GM12878 (cell line): ENCODE results near the gene RASIP1. TPM values are rescaled to one million over a fixed set of nuclear protein-coding genes. Genes with fewer than 3 reads are reported as not detected.

Source experiments
- ATAC-seq: fragments of 200-7000 bp; cut with Tn5 transposase; 3 replicates; pipeline ENCODE4 v1.9.1; 2020; ENCODE audit warnings: mild to moderate bottlenecking, moderate library complexity
- BruUV-seq: library from RNA; stranded (reverse); fragments of 400-500 nt; replicated peaks from 2 replicates; lab custom pipeline; 2021; lab: Mats Ljungman, UMichigan
- CTCF ChIA-PET: fragments of 300-600 bp; sonication (Branson Sonifier 250); formaldehyde crosslinking; extraction: SDS; loops from one replicate; lab custom pipeline; 2021; ENCODE audit warnings: inconsistent platforms; lab: Yijun Ruan, JAX
- POLR2A ChIA-PET: fragments of 350-600 bp; formaldehyde crosslinking; extraction: SDS; loops from one replicate; lab custom pipeline; 2021; ENCODE audit warnings: inconsistent platforms; lab: Charles Lee
- RAD21 ChIA-PET: fragments of 300-600 bp; sonication (Branson Sonifier 250); formaldehyde crosslinking; loops from one replicate; lab custom pipeline; 2023; ENCODE audit warnings: antibody characterized with exemption; ENCODE audit not compliant: unreplicated experiment; lab: Charles Lee
- SMC1A ChIA-PET: fragments of 300-600 bp; sonication (Branson Sonifier 250); formaldehyde crosslinking; loops from one replicate; lab custom pipeline; 2023; ENCODE audit not compliant: unreplicated experiment, uncharacterized antibody; lab: Charles Lee
- DNase-seq: peaks from one replicate; pipeline ENCODE4 v3.0.0-alpha.2; 2011; ENCODE audit warnings: low read depth, low spot score
- FAIRE-seq: peaks from 3 replicates; lab custom pipeline; 2011; peaks lifted over from hg19 to GRCh38; lab: Jason Lieb, UNC
- H2AFZ ChIP-seq: 2 replicates; pipeline ENCODE4 v1.6.0; 2011; ENCODE audit warnings: low read depth, low read length, control low read depth; ENCODE audit not compliant: control insufficient read depth
- H3K27ac ChIP-seq: 2 replicates; pipeline ENCODE4 v1.5.1; 2011; ENCODE audit warnings: control low read depth; ENCODE audit not compliant: control insufficient read depth, insufficient read depth
- H3K27me3 ChIP-seq, 2 experiments: replicated peaks in 1 of 2; 2 replicates each; pipeline versions ENCODE4 v1.6.0 to v1.6.1; 2011; ENCODE audit warnings: low read length in 1 of 2; ENCODE audit not compliant: control insufficient read depth in 2 of 2, insufficient read depth in 2 of 2
- H3K36me3 ChIP-seq, 2 experiments: 2 replicates each; pipeline ENCODE4 v1.5.1; 2011; ENCODE audit warnings: low read length in 1 of 2; ENCODE audit not compliant: control insufficient read depth in 2 of 2, insufficient read depth in 2 of 2
- H3K4me1 ChIP-seq: 2 replicates; pipeline ENCODE4 v1.6.1; 2011; ENCODE audit warnings: mild to moderate bottlenecking, low read length, moderate library complexity, mixed read lengths; ENCODE audit not compliant: control insufficient read depth, insufficient read depth
- H3K4me2 ChIP-seq: 2 replicates; pipeline ENCODE4 v1.6.0; 2011; ENCODE audit warnings: control low read depth; ENCODE audit not compliant: control insufficient read depth, insufficient read depth
- H3K4me3 ChIP-seq: fragments of 200-600 bp; sonication (generic); 2 replicates; pipeline ENCODE4 v1.5.1; 2016
- H3K79me2 ChIP-seq: 2 replicates; pipeline ENCODE4 v1.6.0; 2011; ENCODE audit warnings: low read length; ENCODE audit not compliant: control insufficient read depth, insufficient read depth
- H3K9ac ChIP-seq: 2 replicates; pipeline ENCODE4 v1.8.0; 2011; ENCODE audit warnings: low read length, control low read depth, mixed read lengths; ENCODE audit not compliant: control insufficient read depth, insufficient read depth
- H3K9me3 ChIP-seq: replicated peaks from 3 replicates; pipeline ENCODE4 v1.5.1; 2011; ENCODE audit warnings: mild to moderate bottlenecking, low read length; ENCODE audit not compliant: control insufficient read depth, insufficient read depth
- H4K20me1 ChIP-seq: 2 replicates; pipeline ENCODE4 v1.6.0; 2011; ENCODE audit not compliant: control insufficient read depth, insufficient read depth
- CBX5 ChIP-seq: sonication (generic); IDR thresholded peaks from 2 replicates; pipeline ENCODE4 v1.6.1; 2016; ENCODE audit warnings: low read depth, moderate library complexity, mild to moderate bottlenecking, inconsistent platforms
- CHD2 ChIP-seq: IDR thresholded peaks from 2 replicates; pipeline ENCODE4 v1.6.1; 2011; ENCODE audit warnings: low read depth, low read length, improper control_type of control experiment, borderline replicate concordance
- EP300 ChIP-seq, 2 experiments: fragments of 150-350 bp in 1 of 2; IDR thresholded peaks; 2 replicates each; pipeline ENCODE4 v1.6.1; 2011 to 2012; ENCODE audit warnings: low read depth in 2 of 2, low read length in 2 of 2, borderline replicate concordance in 1 of 2, improper control_type of control experiment in 1 of 2, inconsistent platforms in 1 of 2; ENCODE audit not compliant: control insufficient read depth in 1 of 2
- FOS ChIP-seq: IDR thresholded peaks from 3 replicates; pipeline ENCODE4 v1.6.1; 2011; ENCODE audit warnings: borderline replicate concordance; ENCODE audit not compliant: insufficient read length; ENCODE audit errors: extremely low read depth
- FOXM1 ChIP-seq: IDR thresholded peaks from 2 replicates; pipeline ENCODE4 v1.6.1; 2012; ENCODE audit warnings: low read depth, mild to moderate bottlenecking, inconsistent platforms, low read length, moderate library complexity
- KAT2A ChIP-seq: conservative IDR thresholded peaks from 2 replicates; pipeline ENCODE4 v1.6.1; 2011; ENCODE audit warnings: low read depth, low read length; ENCODE audit not compliant: control insufficient read depth
- MEF2A ChIP-seq: IDR thresholded peaks from 2 replicates; pipeline ENCODE4 v1.6.1; 2011; ENCODE audit warnings: low read depth, mild to moderate bottlenecking, low read length, moderate library complexity; ENCODE audit not compliant: insufficient read depth
- MTA3 ChIP-seq: IDR thresholded peaks from 2 replicates; pipeline ENCODE4 v1.6.1; 2012; ENCODE audit warnings: low read length, inconsistent platforms, borderline replicate concordance
- NR2C1 ChIP-seq: fragments of 450-650 bp; IDR thresholded peaks from 2 replicates; pipeline ENCODE4 v1.6.1; 2017; ENCODE audit warnings: antibody characterized with exemption, mild to moderate bottlenecking, moderate library complexity
- POLR2AphosphoS5 ChIP-seq: IDR thresholded peaks from 2 replicates; pipeline ENCODE4 v1.6.1; 2011; ENCODE audit warnings: mild to moderate bottlenecking, low read length, inconsistent platforms
- SMARCA5 ChIP-seq: fragments of 450-650 bp; IDR thresholded peaks from 2 replicates; pipeline ENCODE4 v1.6.1; 2017; ENCODE audit warnings: mild to moderate bottlenecking
- SMC3 ChIP-seq: IDR thresholded peaks from 2 replicates; pipeline ENCODE4 v1.6.1; 2011; ENCODE audit warnings: low read length, improper control_type of control experiment, borderline replicate concordance
- SREBF1 ChIP-seq: IDR thresholded peaks from 2 replicates; pipeline ENCODE4 v1.6.1; 2012; ENCODE audit warnings: mild to moderate bottlenecking, low read length
- TCF12 ChIP-seq: IDR thresholded peaks from 2 replicates; pipeline ENCODE4 v1.6.1; 2011; ENCODE audit warnings: low read depth, mild to moderate bottlenecking, low read length
- WGBS: methylation state at CpG from one replicate; pipeline ENCODE4 v1.1.6; 2016; ENCODE audit warnings: low lambda C conversion rate; ENCODE audit not compliant: insufficient replicate concordance, insufficient coverage; ENCODE audit errors: missing lambda C conversion rate; 5-methylcytosine and 5-hydroxymethylcytosine counted together
- in situ Hi-C: fragments of 300-500 bp; cut with MboI; formaldehyde crosslinking; loops from 9 replicates; pipeline ENCODE4 v1.14.3; 2018; ENCODE audit warnings: mixed read lengths
- intact Hi-C: fragments of 100-400 bp; cut with micrococcal nuclease; formaldehyde crosslinking; loops from one replicate; pipeline ENCODE4 v1.14.2; 2022; ENCODE audit not compliant: unreplicated experiment
- polyA plus RNA-seq, 11 experiments: library from polyadenylated mRNA; depleted of rRNA in 4 of 11; unstranded in 6 of 11; stranded (reverse) in 5 of 11; fragments of >200 nt; fragmentation: Nextera tagmentation in 4 of 11; fragmentation: Illumina TruSeq in 1 of 11; extraction: Ambion mirVana in 4 of 11; extraction: Trizol in 1 of 11; gene quantifications; 1 replicate in 1 of 11; 2 replicates in 10 of 11; pipeline versions ENCODE4 v1.2.1 to v1.2.3, GENCODE V29; 2011 to 2016; ENCODE audit warnings: inconsistent platforms in 2 of 11, missing spikeins in 2 of 11, low read depth in 1 of 11
- total RNA-seq, 4 experiments: library from RNA; depleted of rRNA in 3 of 4; stranded (reverse); fragments of >200 nt in 3 of 4; fragmentation: Illumina TruSeq in 1 of 4; extraction: Trizol in 1 of 4; gene quantifications; 2 replicates each; pipeline versions ENCODE4 v1.2.1 to v1.2.3, GENCODE V29; 2013 to 2021
- TF ChIP-seq, protein P1 (sequence below): fragments of 450-650 bp; conservative IDR thresholded peaks from 2 replicates; pipeline ENCODE4 v1.6.1; 2017; ENCODE audit warnings: mild to moderate bottlenecking, moderate library complexity
- TF ChIP-seq, protein P2 (sequence below), 3 experiments: IDR thresholded peaks in 2 of 3; conservative IDR thresholded peaks in 1 of 3; 2 replicates each; pipeline ENCODE4 v1.5.1; 2011; ENCODE audit warnings: low read depth in 3 of 3, low read length in 3 of 3, mild to moderate bottlenecking in 3 of 3, control low read depth in 2 of 3, moderate library complexity in 2 of 3, inconsistent platforms in 1 of 3, mixed read lengths in 1 of 3; ENCODE audit not compliant: control insufficient read depth in 2 of 3, insufficient read depth in 1 of 3; ENCODE audit errors: extremely low read depth in 1 of 3
- TF ChIP-seq, protein P3 (sequence below): IDR thresholded peaks from 2 replicates; pipeline ENCODE4 v1.6.1; 2012; ENCODE audit warnings: low read depth, low read length, improper control_type of control experiment

The RASIP1 gene
- total and polyA plus RNA-seq, 10 of the 15 experiments (the other 5 are each of a cell fraction or from before 2014, with no cell fraction given): 0.08 TPM; not detected in 9

DNA sequence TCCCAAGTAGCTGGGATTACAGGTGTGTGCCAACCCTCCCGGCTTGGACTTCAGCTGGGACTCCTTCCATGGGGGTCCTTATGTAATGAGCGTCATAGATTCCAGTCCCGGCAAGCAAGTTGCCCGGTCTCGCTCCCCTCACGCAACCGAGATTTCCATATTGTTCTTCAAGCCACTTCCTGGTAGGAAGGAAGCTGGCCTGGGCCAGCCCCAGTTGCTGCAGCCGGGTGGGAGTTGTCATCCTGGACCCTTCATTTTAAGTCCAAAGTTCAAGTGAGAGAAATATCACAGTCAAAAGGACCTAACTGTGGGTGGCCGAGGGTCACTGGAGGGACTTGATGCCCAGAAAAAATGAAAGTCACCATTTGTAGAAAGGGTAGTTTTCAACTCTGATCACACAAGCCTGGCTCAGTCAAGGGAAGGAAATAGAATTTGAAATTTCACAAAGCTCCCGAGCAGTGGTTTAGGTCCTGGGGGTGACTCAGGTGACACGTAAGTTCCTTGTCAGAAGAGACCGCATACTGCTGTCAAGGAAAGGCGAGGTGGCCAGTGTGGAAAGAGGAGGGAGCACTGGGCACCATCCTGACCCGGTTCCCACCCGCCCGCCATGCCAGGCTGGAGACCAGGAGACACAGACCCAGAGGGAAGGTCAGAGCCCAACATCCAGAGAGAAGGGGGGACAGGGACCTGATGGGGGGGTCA is 20.2 kb upstream of the RASIP1 start (continued):
- TF ChIP-seq SREBF1: no peak
- TF ChIP-seq SMC3: no peak
- TF ChIP-seq SMARCA5: no peak
- no peak for TF ChIP-seq NR2C1
- no peak for TF ChIP-seq CHD2

DNA sequence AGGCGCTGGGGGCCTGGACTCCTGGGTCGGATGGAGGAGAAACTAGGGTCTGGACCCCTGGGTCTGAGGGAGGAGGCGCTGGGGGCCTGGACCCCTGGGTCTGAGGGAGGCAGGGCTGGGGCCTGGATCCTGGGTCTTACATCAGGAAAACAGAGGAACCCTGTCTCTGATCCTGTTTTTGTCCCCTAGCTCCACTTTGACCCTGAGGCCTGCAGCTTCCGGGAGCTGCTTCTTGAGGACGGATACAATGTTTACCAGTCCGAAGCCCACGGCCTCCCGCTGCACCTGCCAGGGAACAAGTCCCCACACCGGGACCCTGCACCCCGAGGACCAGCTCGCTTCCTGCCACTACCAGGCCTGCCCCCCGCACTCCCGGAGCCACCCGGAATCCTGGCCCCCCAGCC is 17.3 kb upstream of the RASIP1 start:
- peaks cover 2 to 3% of the 10 kb centered on the region in 2 experiments; a peak in 3 of 4 replicates for H3K27me3 ChIP-seq
- CTCF ChIA-PET: interaction anchor here (0.7 to 2.3 kb wide), 2 partner anchors 85 to 1391 kb away, joined by 3 to 5 read pairs; no protein-coding TSS in a partner anchor
- TF ChIP-seq MEF2A (no peak), FOS (no peak), MTA3 (no peak), EP300 (IDR thresholded peaks at IDR 0.05; ENCODE audit: borderline replicate concordance in 1 of 2, control insufficient read depth in 1 of 2, low read depth in 2 of 2, low read length in 2 of 2) (no peak), TCF12 (no peak), FOXM1 (no peak), KAT2A (no peak), POLR2AphosphoS5 (no peak), CBX5 (no peak)
- TF ChIP-seq, protein P1, sequence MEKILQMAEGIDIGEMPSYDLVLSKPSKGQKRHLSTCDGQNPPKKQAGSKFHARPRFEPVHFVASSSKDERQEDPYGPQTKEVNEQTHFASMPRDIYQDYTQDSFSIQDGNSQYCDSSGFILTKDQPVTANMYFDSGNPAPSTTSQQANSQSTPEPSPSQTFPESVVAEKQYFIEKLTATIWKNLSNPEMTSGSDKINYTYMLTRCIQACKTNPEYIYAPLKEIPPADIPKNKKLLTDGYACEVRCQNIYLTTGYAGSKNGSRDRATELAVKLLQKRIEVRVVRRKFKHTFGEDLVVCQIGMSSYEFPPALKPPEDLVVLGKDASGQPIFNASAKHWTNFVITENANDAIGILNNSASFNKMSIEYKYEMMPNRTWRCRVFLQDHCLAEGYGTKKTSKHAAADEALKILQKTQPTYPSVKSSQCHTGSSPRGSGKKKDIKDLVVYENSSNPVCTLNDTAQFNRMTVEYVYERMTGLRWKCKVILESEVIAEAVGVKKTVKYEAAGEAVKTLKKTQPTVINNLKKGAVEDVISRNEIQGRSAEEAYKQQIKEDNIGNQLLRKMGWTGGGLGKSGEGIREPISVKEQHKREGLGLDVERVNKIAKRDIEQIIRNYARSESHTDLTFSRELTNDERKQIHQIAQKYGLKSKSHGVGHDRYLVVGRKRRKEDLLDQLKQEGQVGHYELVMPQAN: no peak
- TF ChIP-seq, protein P2, sequence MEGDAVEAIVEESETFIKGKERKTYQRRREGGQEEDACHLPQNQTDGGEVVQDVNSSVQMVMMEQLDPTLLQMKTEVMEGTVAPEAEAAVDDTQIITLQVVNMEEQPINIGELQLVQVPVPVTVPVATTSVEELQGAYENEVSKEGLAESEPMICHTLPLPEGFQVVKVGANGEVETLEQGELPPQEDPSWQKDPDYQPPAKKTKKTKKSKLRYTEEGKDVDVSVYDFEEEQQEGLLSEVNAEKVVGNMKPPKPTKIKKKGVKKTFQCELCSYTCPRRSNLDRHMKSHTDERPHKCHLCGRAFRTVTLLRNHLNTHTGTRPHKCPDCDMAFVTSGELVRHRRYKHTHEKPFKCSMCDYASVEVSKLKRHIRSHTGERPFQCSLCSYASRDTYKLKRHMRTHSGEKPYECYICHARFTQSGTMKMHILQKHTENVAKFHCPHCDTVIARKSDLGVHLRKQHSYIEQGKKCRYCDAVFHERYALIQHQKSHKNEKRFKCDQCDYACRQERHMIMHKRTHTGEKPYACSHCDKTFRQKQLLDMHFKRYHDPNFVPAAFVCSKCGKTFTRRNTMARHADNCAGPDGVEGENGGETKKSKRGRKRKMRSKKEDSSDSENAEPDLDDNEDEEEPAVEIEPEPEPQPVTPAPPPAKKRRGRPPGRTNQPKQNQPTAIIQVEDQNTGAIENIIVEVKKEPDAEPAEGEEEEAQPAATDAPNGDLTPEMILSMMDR (IDR thresholded peaks at IDR 0.05 in 2 of 3, conservative IDR thresholded peaks at IDR 0.05 in 1 of 3; ENCODE audit: control insufficient read depth in 2 of 3, extremely low read depth in 1 of 3, insufficient read depth in 1 of 3, low read depth in 3 of 3, low read length in 3 of 3): no peak
- TF ChIP-seq, protein P3, sequence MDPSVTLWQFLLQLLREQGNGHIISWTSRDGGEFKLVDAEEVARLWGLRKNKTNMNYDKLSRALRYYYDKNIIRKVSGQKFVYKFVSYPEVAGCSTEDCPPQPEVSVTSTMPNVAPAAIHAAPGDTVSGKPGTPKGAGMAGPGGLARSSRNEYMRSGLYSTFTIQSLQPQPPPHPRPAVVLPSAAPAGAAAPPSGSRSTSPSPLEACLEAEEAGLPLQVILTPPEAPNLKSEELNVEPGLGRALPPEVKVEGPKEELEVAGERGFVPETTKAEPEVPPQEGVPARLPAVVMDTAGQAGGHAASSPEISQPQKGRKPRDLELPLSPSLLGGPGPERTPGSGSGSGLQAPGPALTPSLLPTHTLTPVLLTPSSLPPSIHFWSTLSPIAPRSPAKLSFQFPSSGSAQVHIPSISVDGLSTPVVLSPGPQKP: no peak

More for the DNA sequence above, 17.3 kb upstream of the RASIP1 start:
- FAIRE-seq: no peak
- Histone ChIP-seq H3K27ac (no peak overlapping the region), H3K9ac (no peak overlapping the region), H4K20me1 (no peaks in the 10 kb centered on the region), H3K4me1 (no peaks in the 10 kb centered on the region), H3K4me3 (no peak overlapping the region), H3K79me2 (no peaks in the 10 kb centered on the region), H3K4me2 (no peak overlapping the region), H3K9me3 (no peaks in the 10 kb centered on the region), H3K36me3 (no peaks in the 10 kb centered on the region), H2AFZ (no peak overlapping the region)
- no peak for DNase-seq
- SMC1A ChIA-PET: no interaction called here
- BruUV-seq: no TSS peak
- ATAC-seq: no peak
- intact Hi-C loops: no loop called here
- POLR2A ChIA-PET: no interaction called here
- 55% methylated on average over 14 of the region's 14 CpGs for WGBS
- RAD21 ChIA-PET: no interaction called here
- in situ Hi-C loops: no loop called here
